ENCODE measurements around the gene DPYD.

DPYD gene

DNA sequence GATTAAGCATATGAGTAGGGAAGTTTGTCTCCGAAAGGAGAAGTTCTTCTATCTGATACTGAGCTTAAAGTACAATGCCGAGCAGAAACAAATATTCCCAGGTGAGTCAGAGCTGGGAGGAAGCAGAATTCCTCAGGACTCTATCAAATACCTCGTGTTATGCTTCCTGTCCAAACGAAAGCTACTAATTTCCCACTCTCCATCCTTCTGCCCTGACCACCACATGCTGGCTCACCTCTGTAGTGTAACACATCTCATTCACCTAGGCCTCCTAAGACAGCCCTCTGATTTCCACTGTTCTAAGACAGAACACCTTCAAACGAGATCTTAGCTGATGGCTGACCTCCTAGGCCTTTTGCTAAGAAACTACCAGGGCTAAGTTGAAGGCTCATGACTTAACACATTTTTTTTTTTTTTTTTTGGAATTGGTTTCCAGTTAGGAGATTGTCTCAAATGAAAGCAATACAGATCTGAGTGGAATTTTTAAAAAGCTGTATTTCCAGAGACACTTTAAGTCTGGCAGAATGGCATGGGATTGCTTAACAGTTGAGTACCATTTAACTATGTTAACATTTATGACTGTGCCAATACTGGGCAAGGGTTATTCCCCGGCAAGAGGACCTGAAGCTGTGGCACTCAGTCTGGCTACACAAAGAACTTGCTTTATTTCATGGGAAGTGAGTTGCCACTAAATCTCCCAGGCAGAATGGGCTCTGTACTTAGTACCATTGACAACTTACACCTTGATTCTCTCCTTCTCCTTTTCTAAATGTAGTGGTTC is 583.4 kb downstream of the DPYD start:
- Histone ChIP-seq H3K9me2 (ENCODE audit: low read depth, low read length) (no peaks in the 10 kb centered on the region), H3K79me2 (ENCODE audit: insufficient read depth, low read length) (no peaks in the 10 kb centered on the region), H3K4me3 (ENCODE audit: low read depth, low read length, poor library complexity, severe bottlenecking) (no peak overlapping the region), H2AFZ (ENCODE audit: low read length) (no peak overlapping the region), H4K20me1 (ENCODE audit: insufficient read depth, low read length) (no peaks in the 10 kb centered on the region), H3K27me3 (ENCODE audit: insufficient read depth, low read length) (no peaks in the 10 kb centered on the region), H3K4me1 (ENCODE audit: insufficient read depth, low read length, severe bottlenecking) (no peaks in the 10 kb centered on the region), H3F3A (ENCODE audit: insufficient read depth, low read length) (no peaks in the 10 kb centered on the region), H3K4me2 (ENCODE audit: low read length) (no peak overlapping the region), H3K27ac (ENCODE audit: low read depth, low read length, poor library complexity, severe bottlenecking) (no peak overlapping the region), H3K36me3 (ENCODE audit: insufficient read depth, low read length) (no peaks in the 10 kb centered on the region), H3K9me3 (ENCODE audit: low read length) (no peaks in the 10 kb centered on the region), H3K9ac (ENCODE audit: low read length) (no peak overlapping the region)
- TF ChIP-seq CTCF (IDR thresholded peaks at IDR 0.05; ENCODE audit: low read length) (no peak), EZH2 (IDR thresholded peaks at IDR 0.05; ENCODE audit: borderline replicate concordance, low read length) (no peak)

DNA sequence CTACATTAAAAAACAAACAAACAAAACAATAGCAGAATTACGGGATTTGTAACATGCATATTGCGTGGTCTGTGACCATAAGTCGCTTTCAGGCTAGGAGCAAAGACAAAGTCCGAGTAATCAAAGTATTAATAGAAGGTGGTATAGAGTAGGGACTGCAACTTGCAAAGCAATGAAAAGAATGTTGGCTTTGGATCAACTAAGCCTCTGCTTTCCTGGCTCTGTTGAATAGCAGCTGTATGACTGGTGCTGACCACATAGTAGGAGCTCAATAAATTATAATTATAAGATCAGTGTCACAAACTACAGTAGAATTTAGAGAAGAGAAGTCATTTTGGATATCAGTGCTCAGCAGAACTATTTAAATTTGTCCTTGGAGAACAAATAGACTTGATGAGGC is 586.4 kb downstream of the DPYD start:
- H3K27me3 ChIP-seq (ENCODE audit: insufficient read depth, low read length) = no peaks in the 10 kb centered on the region
- H3K27ac ChIP-seq (ENCODE audit: low read depth, low read length, poor library complexity, severe bottlenecking) = no peak overlapping the region
- peaks cover 6% of the 10 kb centered on the region for H3K4me1 ChIP-seq (ENCODE audit: insufficient read depth, low read length, severe bottlenecking)
- no peaks in the 10 kb centered on the region for H3K9me3 ChIP-seq (ENCODE audit: low read length)
- H3K9me2 ChIP-seq (ENCODE audit: low read depth, low read length) = no peaks in the 10 kb centered on the region
- no peak overlapping the region for H2AFZ ChIP-seq (ENCODE audit: low read length)
- no peak overlapping the region for H3K4me3 ChIP-seq (ENCODE audit: low read depth, low read length, poor library complexity, severe bottlenecking)
- H3K4me2 ChIP-seq (ENCODE audit: low read length) = no peak overlapping the region
- no peaks in the 10 kb centered on the region for H3K79me2 ChIP-seq (ENCODE audit: insufficient read depth, low read length)
- no peaks in the 10 kb centered on the region for H4K20me1 ChIP-seq (ENCODE audit: insufficient read depth, low read length)
- TF ChIP-seq EZH2 (IDR thresholded peaks at IDR 0.05; ENCODE audit: borderline replicate concordance, low read length) = no peak
- no peak for TF ChIP-seq CTCF (IDR thresholded peaks at IDR 0.05; ENCODE audit: low read length)
- no peak overlapping the region for H3K9ac ChIP-seq (ENCODE audit: low read length)
- H3F3A ChIP-seq (ENCODE audit: insufficient read depth, low read length) = no peaks in the 10 kb centered on the region
- no peaks in the 10 kb centered on the region for H3K36me3 ChIP-seq (ENCODE audit: insufficient read depth, low read length)

DNA sequence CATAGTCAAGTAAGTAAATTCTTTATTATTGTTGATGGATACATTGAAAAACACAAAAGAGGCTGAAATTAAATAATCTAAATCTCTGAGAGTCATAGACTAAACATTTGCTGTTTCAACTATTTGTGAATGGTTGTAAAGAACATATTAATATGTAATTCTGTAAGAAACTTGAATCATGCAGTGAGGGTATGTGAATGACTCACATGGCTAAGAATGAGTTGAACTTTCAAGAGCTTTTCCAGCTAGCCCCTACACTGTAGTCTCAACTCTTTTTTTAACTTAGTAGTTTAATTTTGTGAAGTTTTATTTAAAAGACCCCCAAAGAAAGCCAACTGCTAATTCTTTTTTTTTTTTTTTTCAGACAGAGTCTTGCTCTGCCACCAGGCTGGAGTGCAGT is 588.1 kb downstream of the DPYD start:
- peaks cover 6% of the 10 kb centered on the region for H3K4me1 ChIP-seq (ENCODE audit: insufficient read depth, low read length, severe bottlenecking)
- no peak overlapping the region for H3K4me3 ChIP-seq (ENCODE audit: low read depth, low read length, poor library complexity, severe bottlenecking)
- no peaks in the 10 kb centered on the region for H3F3A ChIP-seq (ENCODE audit: insufficient read depth, low read length)
- H3K9ac ChIP-seq (ENCODE audit: low read length) = no peak overlapping the region
- no peak overlapping the region for H3K27ac ChIP-seq (ENCODE audit: low read depth, low read length, poor library complexity, severe bottlenecking)
- no peak overlapping the region for H2AFZ ChIP-seq (ENCODE audit: low read length)
- no peaks in the 10 kb centered on the region for H3K27me3 ChIP-seq (ENCODE audit: insufficient read depth, low read length)
- H4K20me1 ChIP-seq (ENCODE audit: insufficient read depth, low read length) = no peaks in the 10 kb centered on the region
- no peaks in the 10 kb centered on the region for H3K36me3 ChIP-seq (ENCODE audit: insufficient read depth, low read length)
- no peaks in the 10 kb centered on the region for H3K9me3 ChIP-seq (ENCODE audit: low read length)
- no peaks in the 10 kb centered on the region for H3K79me2 ChIP-seq (ENCODE audit: insufficient read depth, low read length)
- H3K9me2 ChIP-seq (ENCODE audit: low read depth, low read length) = no peaks in the 10 kb centered on the region
- H3K4me2 ChIP-seq (ENCODE audit: low read length) = no peak overlapping the region
- TF ChIP-seq EZH2 (IDR thresholded peaks at IDR 0.05; ENCODE audit: borderline replicate concordance, low read length) = no peak
- TF ChIP-seq CTCF (IDR thresholded peaks at IDR 0.05; ENCODE audit: low read length) = no peak

Data from OCI-LY1 (cell line).